BE2C (cell line): ENCODE results near the gene PCNX1.

Experiments used
- DNase-seq: peaks from one replicate; pipeline ENCODE4 v3.0.0-alpha.2; 2020
- H3K27me3 ChIP-seq: fragments of 250-450 bp; sonication (Bioruptor Pico); 2 replicates; pipeline ENCODE4 v1.5.1; 2020; ENCODE audit warnings: mild to moderate bottlenecking
- H3K36me3 ChIP-seq: fragments of 250-450 bp; sonication (Bioruptor Pico); 2 replicates; pipeline ENCODE4 v1.5.1; 2020; ENCODE audit warnings: mild to moderate bottlenecking
- H3K4me1 ChIP-seq: fragments of 250-450 bp; sonication (Bioruptor Pico); 2 replicates; pipeline ENCODE4 v1.5.1; 2020
- H3K4me3 ChIP-seq: 2 replicates; pipeline ENCODE4 v1.5.1; 2011; ENCODE audit warnings: low read depth, low read length
- H3K9me3 ChIP-seq: fragments of 250-450 bp; sonication (Bioruptor Pico); 2 replicates; pipeline ENCODE4 v1.5.1; 2020
- CTCF ChIP-seq: IDR thresholded peaks from 2 replicates; pipeline ENCODE4 v1.5.1; 2012; ENCODE audit warnings: mild to moderate bottlenecking, low read depth, low read length

The PCNX1 gene

GRCh38 chr14:70917633-70918032 is 10.4 kb downstream of the PCNX1 start:
- Histone ChIP-seq H3K27me3 (no peaks in the 10 kb centered on the region), H3K9me3 (no peaks in the 10 kb centered on the region), H3K4me3 (no peak overlapping the region), H3K36me3 (peaks cover 5% of the 10 kb centered on the region; the same call in 1 of the 2 replicates), H3K4me1 (no peaks in the 10 kb centered on the region)
- TF ChIP-seq CTCF = no peak
- no peak for DNase-seq

- Histone ChIP-seq H3K4me1 (no peaks in the 10 kb centered on the region), H3K36me3 (peaks cover 5% of the 10 kb centered on the region; the same call in 1 of the 2 replicates), H3K9me3 (no peaks in the 10 kb centered on the region), H3K27me3 (no peaks in the 10 kb centered on the region), H3K4me3 (no peak overlapping the region)
- DNase-seq = no peak
- TF ChIP-seq CTCF = no peak
Observed at GRCh38 chr14:70919774-70920173, 12.5 kb downstream of the PCNX1 start.

GRCh38 chr14:70920608-70921007 is 13.3 kb downstream of the PCNX1 start:
- peaks cover 5% of the 10 kb centered on the region; the same call in 1 of the 2 replicates for H3K36me3 ChIP-seq
- TF ChIP-seq CTCF = no peak
- no peaks in the 10 kb centered on the region for H3K4me1 ChIP-seq
- no peaks in the 10 kb centered on the region for H3K27me3 ChIP-seq
- no peak overlapping the region for H3K4me3 ChIP-seq
- DNase-seq = no peak
- H3K9me3 ChIP-seq = no peaks in the 10 kb centered on the region

- H3K27me3 ChIP-seq = no peaks in the 10 kb centered on the region
- H3K9me3 ChIP-seq = no peaks in the 10 kb centered on the region
- no peak for TF ChIP-seq CTCF
- DNase-seq = no peak
- H3K4me3 ChIP-seq = no peak overlapping the region
- H3K36me3 ChIP-seq = peaks cover 5% of the 10 kb centered on the region; the same call in 1 of the 2 replicates
- no peaks in the 10 kb centered on the region for H3K4me1 ChIP-seq
Observed at GRCh38 chr14:70921669-70922068, 14.4 kb downstream of the PCNX1 start.

- TF ChIP-seq CTCF = no peak
- no peak for DNase-seq
- H3K9me3 ChIP-seq = no peaks in the 10 kb centered on the region
- H3K4me3 ChIP-seq = no peak overlapping the region
- no peaks in the 10 kb centered on the region for H3K4me1 ChIP-seq
- no peaks in the 10 kb centered on the region for H3K36me3 ChIP-seq
- no peaks in the 10 kb centered on the region for H3K27me3 ChIP-seq
Observed at GRCh38 chr14:70924521-70924920, 17.3 kb downstream of the PCNX1 start.

- no peak overlapping the region for H3K4me3 ChIP-seq
- no peak for TF ChIP-seq CTCF
Observed at GRCh38 chr14:70926235-70926830, 19.1 kb downstream of the PCNX1 start.

More at GRCh38 chr14:70926235-70926830, 19.1 kb downstream of the PCNX1 start:
- no peaks in the 10 kb centered on the region for H3K36me3 ChIP-seq
- H3K27me3 ChIP-seq = no peaks in the 10 kb centered on the region
- H3K9me3 ChIP-seq = no peaks in the 10 kb centered on the region
- no peak for DNase-seq
- no peaks in the 10 kb centered on the region for H3K4me1 ChIP-seq
